HG03457 (cell line): ENCODE measurements around the gene SDC1.

Source experiments
- ATAC-seq: cut with Tn5 transposase; IDR thresholded peaks from one replicate; pipeline ENCODE4 v1.9.1; 2021; ENCODE audit warnings: moderate number of reproducible peaks; ENCODE audit not compliant: unreplicated experiment

The SDC1 gene

DNA sequence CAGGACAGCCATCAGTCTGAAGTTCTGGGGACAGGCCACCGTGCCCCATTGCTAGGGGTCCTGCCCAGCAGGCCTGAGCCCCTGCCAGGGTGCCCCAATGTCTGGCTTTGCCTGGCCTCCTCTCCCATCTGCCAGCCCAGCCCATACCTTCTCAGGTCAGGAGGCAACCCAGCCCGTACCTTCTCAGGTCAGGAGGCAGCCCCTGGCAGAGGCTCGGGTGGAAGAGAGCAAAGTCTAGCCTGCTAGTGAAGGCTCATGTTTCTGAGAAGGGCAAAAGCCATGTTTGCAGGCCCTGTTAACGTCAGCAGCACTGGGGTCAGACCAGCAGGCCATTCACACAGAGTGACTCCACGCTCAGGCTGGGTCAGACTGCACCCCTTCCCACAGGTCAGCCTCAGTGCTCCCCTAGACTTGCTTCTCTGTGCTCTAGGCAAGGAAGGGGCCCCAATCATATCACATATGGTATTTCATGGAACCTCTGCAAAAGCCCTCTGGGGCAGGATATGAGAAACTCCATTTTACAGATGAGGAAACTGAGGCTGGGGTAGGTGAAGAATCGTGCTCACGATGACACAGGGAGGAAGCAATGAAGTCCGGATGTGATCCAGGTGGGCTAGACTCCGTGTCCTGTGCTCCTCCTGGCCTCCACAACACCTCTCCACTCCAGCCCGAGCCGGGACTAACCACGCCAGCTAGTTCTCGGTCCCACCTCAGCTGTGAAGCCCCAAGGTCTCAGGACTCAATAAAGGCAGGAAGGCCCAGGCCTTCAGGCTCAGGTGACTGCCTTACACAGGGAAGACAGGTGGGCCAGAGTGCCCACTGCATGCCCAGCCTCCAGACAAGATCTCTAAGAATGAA lies 9.5 kb downstream of the SDC1 start:
- no peak for ATAC-seq

DNA sequence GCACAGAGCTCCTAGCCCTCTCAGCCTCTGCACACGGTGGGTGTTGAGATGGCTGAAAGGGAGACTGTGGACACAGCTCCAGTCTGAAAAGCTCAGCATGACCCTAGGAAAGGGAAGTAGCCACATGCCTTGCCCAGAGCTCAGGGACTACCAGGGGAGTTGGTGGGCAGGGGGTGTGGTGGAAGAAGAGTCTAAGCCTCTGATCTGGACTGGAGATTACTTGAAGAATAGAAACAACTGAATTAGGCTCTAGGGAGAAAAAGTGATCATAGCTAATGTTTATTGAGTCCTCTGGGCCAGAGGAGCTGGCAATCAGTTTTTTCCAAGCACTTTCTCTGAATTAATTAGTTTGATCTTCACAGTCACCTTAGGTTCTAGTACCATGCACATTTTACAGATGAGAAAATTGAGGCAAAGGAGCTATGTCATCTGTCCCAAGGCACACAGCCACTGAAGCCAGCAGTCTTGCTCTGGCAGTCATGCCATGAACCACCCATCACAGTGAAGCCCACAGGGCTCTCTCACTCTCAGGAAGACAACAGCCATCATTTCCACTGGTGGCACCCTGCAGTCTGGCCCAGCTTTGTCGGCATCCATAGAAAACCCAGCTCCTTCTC lies 10.3 kb downstream of the SDC1 start:
- ATAC-seq = no peak

DNA sequence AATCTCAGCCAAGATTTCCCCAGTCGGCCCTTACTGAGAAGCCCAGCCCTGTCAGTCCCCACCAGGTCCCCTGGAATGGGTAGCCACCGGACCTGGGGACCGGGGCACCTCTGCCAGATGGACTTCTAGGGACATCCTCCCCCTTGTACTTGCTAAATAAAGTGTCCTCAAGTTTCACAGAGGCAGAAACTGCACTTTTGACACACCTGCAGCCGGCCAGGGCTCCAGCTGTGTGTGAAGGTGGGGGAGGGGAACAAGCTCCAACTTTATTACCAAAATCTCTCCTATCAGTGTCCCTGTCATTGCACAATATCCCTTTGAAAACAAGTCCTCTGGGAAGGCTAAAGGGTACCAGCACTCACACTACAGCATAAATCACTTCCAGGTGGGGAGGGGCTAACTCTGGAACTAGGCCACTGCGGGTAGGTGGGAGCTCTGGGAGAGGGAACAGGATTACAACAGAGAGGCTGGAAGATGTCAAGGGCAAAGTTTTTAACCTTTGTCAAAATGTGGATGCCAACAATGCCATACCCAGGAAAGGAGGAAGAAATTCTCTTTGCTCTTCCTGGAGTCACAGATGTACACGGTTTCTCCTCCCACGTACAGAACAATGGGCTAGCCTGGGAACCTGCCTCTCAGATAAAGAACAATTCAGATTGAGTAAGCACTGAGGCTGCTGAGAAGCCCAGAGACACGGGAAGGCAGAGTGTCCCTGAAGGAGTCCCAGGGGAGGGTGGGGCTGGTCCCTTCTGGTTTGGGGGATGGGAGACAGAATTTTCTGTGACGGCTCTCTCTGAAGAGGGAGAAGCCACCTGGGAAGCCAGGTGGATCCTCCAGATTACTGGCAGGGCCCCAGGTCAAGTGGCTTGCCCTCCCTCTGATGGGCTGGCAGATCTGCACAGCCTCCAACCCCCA lies 11.0 kb downstream of the SDC1 start:
- ATAC-seq = no peak

- no peak for ATAC-seq
Observed at GRCh38 chr2:20212871-20213503, 11.9 kb downstream of the SDC1 start.

DNA sequence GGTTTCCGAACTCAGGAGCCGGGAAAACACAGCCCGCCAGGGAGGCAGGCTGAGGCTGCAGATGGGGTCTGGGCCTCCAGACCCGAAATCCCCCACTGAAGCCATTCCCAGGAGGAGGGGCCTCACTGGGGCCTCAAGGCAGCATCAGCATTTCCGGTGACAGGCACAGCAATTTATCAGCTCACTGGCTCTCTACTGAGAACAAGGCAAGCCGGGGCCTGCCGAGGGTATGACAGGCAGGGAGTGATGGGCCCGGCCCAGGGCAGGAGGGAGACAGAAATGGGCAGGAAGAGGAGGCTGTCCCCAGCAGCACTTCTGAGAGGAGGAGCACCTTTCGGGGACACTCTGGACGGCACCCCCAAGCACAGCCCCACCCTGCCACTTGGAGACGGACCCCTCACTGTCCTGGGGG lies 12.5 kb downstream of the SDC1 start:
- ATAC-seq = no peak

DNA sequence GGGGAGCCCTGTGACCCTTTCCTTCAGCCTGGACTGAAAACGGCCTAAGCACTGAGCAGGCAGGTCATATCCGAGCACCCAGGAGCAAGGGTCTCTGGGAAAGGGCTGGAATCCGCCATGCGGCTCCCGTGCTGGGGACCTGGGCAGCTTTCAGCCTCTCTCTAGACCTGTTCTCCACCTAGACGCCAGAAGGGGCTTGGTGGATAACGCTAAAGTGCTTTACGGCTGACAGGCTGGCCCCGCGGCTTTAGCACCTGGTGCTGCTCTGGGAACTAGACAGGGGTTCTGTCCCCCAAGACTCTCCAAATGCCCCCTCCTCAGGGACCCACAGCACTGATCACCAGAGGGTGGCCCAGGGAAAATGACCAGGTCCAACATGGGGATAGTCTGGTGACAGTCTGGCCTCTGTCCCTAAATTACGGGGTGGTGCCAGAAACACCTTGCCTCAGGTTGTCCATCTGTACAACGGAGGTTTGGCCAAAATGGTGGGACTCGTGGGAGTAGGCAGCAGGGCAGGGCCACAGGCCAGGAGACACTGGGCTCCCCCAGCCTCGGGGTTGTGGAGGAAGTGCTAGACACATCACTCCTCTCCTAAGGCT lies 13.0 kb downstream of the SDC1 start:
- ATAC-seq = no peak

DNA sequence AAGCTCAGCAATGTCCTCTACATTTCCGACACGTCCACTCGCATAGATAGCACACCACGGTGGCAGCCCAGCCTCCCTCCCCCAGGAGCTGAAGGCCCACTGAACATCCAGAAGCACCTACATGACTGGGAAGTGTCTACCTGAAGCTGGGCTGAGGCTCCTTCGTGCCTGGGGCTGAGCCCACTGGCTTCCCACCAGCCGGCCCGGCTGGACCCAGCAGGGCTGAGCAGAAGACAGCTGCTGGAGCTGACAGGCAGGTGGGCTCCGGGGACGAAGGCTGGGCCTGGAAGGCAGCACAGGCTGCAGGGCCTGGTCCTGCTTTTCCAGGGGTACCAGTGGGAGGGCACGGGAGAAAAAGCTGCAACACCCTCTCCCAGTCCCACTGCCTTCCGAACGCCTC lies 13.5 kb downstream of the SDC1 start:
- ATAC-seq = no peak

DNA sequence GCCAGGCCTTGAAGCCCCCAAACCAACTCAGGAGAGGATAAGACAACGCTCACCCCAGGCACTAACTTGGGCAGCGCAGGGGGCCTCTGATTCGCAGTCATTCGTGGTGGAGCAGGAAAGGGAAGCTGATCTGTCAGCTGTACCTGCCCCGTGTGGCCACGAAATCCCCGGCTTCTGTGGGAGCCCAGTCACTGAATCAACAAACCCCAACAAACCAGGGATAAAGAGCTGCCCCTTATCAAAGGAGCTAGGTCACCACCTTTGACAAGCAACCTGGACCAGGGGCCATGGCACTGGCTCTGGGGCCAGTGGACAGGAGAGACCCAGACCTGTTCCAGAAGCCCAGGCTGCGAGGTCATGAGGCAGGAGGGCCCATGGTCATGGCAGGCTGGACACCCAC lies 14.5 kb downstream of the SDC1 start:
- no peak for ATAC-seq

- no peak for ATAC-seq
Observed at GRCh38 chr2:20209373-20210109, 15.4 kb downstream of the SDC1 start.

DNA sequence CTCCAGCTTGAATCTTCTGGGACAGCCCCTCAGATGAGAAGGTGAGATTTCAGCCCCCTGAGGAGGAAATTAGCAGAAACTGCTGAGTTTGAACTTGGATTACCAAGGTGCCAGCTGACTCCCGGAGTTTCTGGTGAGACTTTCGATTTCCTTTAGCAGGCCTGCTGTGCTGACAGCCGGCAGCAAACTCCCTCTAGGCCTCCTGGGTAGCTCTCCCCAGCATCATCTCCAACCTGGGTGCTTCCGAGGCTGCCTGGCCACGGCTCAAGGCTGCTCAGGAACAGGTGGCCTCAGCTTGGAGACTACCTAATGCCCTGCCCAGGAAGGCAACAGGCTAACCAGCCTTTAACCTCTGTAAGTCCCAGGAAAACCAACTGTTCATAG lies 16.5 kb downstream of the SDC1 start:
- ATAC-seq = no peak

- no peak for ATAC-seq
Observed at GRCh38 chr2:20207051-20207450, 17.9 kb downstream of the SDC1 start.

DNA sequence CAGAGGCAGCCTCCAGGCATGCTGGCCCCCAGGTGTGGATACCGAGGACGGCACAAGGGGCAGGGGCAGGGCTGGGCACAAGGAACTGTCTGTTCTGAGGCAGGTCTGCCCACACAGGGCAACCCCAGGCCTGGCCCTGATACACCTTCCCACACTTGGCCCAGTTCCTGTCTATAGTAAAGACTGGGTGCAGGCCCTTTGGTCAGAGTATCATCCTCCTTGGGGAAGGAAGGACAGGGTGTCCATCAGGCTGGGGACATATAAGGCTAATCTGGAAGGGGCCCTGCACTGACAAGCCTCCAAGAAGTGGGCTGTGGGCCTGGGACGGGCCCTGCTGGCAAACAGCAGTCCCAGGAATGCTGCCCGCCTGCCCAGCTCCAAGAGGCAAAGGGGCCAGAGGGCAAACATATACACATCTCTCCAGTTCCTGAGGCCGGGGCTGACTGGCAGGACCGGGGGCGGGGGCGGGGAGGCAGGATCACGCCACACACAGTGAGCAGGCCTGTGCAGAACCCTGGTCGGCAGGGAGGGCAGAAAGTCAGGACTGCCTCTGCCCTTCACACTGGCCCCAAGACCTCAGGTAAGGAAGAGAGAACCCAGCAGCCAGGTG lies 18.9 kb downstream of the SDC1 start:
- no peak for ATAC-seq

DNA sequence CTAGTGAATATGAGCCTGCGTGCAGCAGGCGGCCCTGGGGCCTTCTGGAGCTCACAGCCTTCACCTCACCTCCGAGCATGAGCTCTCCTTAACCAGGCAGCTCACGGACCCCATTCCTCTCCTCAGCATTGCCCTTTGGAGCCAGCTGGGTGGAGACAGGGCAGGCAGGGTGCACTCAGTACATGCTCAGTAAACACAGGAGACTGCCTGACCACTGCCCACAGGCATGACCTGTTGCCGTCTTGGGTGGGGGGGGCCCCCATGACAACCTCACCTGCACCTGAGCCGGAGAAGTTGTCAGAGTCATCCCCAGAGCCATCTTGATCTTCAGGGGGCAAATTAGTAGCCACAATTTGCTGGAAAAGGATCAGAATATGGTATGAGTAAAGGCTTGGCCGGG lies 19.9 kb downstream of the SDC1 start:
- no peak for ATAC-seq

GRCh38 chr2:20203521-20204225 lies 21.3 kb downstream of the SDC1 start:
- no peak for ATAC-seq

- no peak for ATAC-seq
Observed at GRCh38 chr2:20203072-20203471, 21.9 kb downstream of the SDC1 start.

DNA sequence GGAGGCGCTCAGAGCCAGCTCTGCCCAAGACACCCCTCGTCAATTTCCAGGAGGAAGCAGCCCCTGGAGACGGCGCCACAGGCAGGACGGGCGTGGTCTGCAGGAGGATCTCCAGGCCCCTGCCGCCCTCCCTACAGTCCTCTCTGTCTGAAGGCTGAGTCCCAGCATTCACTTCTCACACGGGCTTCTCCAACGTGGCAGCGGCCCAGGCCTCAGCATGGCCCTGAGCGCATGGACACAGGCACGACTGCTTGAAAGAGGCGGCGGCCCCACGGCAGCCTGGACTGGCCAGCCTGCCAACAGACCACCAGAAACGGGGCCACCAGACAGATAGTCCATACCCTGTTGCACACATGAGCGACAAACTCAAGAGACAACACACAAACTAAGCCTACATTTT lies 23.3 kb downstream of the SDC1 start:
- ATAC-seq = no peak

DNA sequence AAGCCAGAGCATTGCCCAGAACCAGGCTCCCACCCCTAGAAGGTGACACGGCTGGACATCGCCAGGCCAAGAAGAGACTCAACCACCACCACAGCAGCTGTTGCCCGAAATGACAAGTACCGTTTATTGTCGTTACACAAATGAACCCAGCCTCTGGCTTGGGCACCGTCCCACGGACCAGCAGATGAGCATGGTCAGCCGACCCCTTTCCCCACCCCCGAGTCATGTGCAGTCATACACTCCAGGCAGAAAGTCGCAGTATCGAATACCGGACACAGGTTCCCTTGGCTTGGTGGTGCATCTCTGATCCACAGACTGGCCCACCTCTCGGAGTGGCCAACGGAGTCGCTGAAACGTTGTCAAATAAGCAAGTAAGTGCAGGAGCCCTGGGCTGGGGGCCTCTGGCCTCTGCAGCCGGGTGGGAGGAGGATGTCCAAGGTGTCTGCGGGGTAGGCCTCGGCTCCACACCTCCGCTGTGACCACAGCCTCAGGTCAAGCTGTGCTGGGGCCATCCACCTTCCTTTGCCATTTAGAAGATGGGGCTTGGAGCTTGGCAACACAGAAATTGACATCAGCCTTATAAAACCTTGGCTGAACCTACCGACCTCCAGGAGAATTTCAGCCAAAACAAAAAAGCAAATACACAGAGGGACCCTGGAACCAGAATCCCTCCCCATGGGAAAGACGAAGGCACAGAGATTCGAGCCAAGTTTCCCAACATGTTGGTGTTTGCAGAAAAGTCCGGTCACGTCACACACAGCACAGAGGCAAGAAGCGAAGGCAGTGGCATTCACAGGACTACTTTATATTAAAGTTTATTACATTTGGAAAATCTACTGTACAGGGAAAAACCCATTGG lies 24.0 kb downstream of the SDC1 start:
- no peak for ATAC-seq

DNA sequence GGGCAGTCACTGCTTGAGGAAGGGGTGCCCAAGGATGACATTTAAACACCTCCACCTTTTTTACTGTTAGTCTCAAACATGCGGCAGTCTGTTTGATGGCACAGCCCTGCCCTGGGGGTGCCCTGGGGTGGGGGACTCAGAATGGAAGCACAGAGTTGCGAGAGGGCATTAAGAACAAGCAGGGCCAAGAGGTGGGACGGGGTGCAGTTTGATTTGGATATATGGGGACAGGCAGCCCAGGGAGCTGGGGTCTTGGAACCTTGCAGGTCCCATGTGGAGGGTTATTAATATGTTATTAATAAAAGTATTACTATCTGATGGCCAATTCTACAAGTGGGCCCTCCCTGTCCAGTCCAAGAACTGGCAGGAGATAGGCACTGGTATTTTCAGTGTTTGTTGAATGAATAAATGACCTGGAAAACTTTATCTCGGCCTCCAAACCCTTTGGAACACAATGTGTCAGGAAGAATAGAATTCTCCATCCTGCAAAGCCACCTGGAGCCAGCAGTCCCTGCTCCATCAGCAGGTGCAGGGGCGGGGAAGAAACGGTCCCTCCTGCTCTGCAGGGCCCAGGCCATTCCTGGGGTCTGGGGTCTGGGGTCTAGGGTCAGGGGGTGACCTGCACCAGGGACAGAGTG lies 25.2 kb downstream of the SDC1 start:
- ATAC-seq = no peak
